Mesothelial cell of epicardium (in vitro differentiated cells): ENCODE results near the gene NUDCD3. TPM values are rescaled to one million over a fixed set of nuclear protein-coding genes. Genes with fewer than 3 reads are reported as not detected.

Experiments used
- DNase-seq, 2 experiments: peaks; one replicate each; pipeline ENCODE4 v3.0.0; 2021; ENCODE audit warnings: low spot score in 2 of 2; ENCODE audit not compliant: unreplicated experiment in 2 of 2
- H3K27ac Mint-ChIP-seq: 2 replicates; pipeline ENCODE4 v1.8.0; 2021; ENCODE audit warnings: mixed read lengths
- H3K27me3 Mint-ChIP-seq: 2 replicates; pipeline ENCODE4 v1.8.0; 2021; ENCODE audit warnings: low read depth, mixed read lengths
- H3K36me3 Mint-ChIP-seq: 2 replicates; pipeline ENCODE4 v1.8.0; 2021; ENCODE audit warnings: mixed read lengths
- H3K4me1 Mint-ChIP-seq: 2 replicates; pipeline ENCODE4 v1.8.0; 2021; ENCODE audit warnings: mixed read lengths
- H3K4me3 Mint-ChIP-seq: 2 replicates; pipeline ENCODE4 v1.8.0; 2021; ENCODE audit warnings: mild to moderate bottlenecking, moderate library complexity, mixed read lengths
- H3K9me3 Mint-ChIP-seq: 2 replicates; pipeline ENCODE4 v1.8.0; 2021; ENCODE audit warnings: mixed read lengths
- total RNA-seq: library from RNA; stranded (reverse); gene quantifications from 3 replicates; pipeline ENCODE4 v1.2.1, GENCODE V29; 2021
- TF ChIP-seq, protein P1 (sequence below): fragments of 200-600 bp; sonication (generic); IDR thresholded peaks from one replicate; pipeline ENCODE4 v1.5.0; 2021; ENCODE audit warnings: antibody characterized with exemption; ENCODE audit not compliant: unreplicated experiment

NUDCD3 gene
- total RNA-seq, result 104 to 107 TPM (median 105 TPM) in 3 replicates

DNA sequence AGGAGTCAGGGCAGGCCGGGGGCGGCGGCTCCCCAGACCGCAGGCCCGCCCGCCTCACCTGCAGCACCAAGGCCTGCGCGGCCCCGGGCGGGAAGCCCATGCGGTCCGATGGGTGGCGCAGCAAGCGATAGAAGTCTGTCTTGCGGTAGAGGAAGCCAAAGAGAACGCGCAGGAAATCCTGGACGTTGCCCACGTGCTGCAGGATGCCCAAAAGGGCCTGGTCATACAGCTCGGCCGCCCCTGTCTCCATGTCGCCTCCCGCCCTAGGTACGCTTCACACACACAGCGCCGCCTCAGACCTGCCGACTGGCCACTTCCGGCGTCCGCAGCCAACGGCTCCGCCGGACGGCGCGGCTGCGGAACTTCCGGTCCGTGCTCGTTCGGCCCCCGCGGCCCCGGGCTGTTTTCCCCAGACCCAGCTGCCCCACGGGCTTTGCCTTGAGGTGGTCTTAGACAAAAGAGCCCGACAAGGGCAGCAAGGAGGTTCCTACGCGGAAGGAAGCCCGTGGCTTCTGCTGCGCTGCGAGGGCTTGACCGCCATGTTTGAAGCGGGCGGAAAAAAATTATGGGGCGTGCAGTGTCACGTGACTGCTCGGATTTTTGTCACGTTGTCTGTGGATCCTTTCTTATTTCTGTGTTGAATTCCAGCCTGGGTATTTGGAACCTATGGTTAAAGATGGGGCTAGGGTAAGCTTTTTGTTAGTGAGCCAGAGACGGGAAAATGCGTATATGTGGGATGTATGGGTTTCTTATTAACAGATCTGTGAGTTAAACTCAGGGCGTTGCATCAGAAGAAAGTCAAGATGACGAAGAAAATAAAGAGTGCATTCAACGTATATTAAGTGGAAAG is at the start of gene NUDCD3:
Gene NUDCD3 (minus strand): TSS at position 308 of the 850 bp plus-strand sequence. CDS start 58 bp downstream, at position 250.
- peak; percentile 64 to 80 for DNase-seq

DNA sequence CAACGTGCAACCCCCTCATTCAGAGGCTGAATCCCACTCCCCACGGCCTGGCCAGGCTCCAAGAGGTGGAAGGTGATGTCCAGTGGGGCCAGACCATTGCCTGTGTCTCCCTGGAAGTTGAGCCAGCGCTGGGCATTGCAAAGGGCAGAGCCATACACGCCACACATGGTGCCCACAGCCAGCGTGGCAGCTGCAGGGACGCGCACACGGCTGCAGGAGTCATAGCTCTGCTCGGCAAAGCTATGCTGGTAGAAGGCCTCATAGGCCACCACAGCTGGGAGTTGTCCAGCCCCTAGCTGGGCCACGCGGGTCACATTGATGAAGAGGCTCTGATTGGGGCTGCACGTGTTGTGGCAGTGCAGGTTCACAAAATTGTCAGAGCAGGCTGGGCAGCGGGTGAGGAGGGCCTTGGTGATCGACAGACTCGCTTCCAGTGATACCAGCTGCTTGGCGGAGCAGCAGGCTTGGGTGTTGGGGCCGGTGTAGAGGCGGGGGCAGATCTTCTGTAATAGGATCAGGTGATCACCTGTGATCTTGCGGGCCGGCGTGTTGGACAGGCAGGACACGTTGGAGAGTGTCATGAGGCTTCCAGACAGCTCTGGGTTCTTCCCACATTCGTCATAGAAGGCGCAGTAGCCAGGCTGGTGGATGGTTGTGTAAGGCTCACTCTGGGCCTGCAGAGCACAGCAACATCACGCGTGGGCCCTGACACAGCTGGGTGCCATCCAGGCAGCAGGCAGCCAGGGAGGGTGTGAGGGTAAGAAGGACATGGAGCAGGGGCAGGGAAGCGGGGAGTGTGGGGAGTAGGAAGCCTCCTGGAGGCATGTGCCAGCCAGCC is 49.4 kb upstream of the NUDCD3 start:
- DNase-seq, result no peak
- H3K9me3 Mint-ChIP-seq, result no peaks in the 10 kb centered on the region
- H3K4me3 Mint-ChIP-seq, result no peak overlapping the region
- no peaks in the 10 kb centered on the region for H3K27me3 Mint-ChIP-seq
- TF ChIP-seq, protein P1, sequence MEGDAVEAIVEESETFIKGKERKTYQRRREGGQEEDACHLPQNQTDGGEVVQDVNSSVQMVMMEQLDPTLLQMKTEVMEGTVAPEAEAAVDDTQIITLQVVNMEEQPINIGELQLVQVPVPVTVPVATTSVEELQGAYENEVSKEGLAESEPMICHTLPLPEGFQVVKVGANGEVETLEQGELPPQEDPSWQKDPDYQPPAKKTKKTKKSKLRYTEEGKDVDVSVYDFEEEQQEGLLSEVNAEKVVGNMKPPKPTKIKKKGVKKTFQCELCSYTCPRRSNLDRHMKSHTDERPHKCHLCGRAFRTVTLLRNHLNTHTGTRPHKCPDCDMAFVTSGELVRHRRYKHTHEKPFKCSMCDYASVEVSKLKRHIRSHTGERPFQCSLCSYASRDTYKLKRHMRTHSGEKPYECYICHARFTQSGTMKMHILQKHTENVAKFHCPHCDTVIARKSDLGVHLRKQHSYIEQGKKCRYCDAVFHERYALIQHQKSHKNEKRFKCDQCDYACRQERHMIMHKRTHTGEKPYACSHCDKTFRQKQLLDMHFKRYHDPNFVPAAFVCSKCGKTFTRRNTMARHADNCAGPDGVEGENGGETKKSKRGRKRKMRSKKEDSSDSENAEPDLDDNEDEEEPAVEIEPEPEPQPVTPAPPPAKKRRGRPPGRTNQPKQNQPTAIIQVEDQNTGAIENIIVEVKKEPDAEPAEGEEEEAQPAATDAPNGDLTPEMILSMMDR, result no peak
- H3K27ac Mint-ChIP-seq, result no peak overlapping the region
- H3K4me1 Mint-ChIP-seq, result peaks cover 10% of the 10 kb centered on the region
- H3K36me3 Mint-ChIP-seq, result no peaks in the 10 kb centered on the region

More for the DNA sequence above, at the start of gene NUDCD3:
- Mint-ChIP-seq H3K9me3 (no peaks in the 10 kb centered on the region), H3K27ac (peak within 1 kb of the TSS; percentile 96), H3K36me3 (peaks cover 7% of the 10 kb centered on the region), H3K4me3 (peak within 1 kb of the TSS; percentile 79), H3K4me1 (peaks cover 37% of the 10 kb centered on the region), H3K27me3 (peaks cover 8% of the 10 kb centered on the region)
- TF ChIP-seq, protein P1, result no peak

DNA sequence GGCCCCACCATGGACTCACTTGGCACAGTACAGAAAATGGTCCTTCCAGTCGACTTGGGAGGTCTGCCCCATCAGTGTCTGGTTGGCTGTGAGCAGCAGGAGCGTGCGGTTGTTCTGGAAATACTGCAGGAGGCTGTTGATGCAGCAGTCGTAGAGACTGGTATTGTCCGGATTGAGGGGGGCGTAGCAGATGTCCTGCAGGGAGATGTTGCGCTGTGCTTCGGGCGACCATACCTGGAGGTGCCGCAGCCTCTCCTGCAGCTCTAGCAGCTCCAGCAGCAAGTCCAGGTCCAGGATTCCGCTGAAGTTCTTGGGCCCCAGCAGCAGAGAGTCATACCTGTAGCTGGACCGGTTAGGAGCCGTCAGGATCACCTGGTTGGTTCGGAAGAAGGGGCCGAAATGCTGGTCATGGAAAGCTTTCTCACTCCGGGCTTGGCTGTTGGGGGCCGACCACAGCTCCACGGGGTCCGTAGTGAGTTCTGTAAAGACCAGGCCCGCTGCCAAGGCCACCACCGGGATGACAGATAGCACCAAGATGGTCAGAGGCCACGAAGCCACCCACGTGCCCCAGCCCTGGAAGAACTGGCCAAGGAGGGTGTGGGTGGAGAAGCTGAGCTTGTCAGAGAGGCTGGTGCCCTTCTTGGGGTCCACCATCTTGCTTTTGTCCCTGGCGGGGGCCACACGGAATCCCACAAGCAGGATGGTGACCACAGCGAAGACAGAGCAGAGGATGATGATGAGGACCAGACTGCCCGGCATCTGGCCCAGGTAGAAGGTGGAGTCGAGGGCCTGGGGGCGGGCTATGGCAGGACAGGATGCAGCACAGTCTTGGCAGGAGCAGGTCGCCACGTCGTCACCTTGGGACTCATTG is 48.6 kb upstream of the NUDCD3 start:
- H3K4me1 Mint-ChIP-seq, result peaks cover 7% of the 10 kb centered on the region

DNA sequence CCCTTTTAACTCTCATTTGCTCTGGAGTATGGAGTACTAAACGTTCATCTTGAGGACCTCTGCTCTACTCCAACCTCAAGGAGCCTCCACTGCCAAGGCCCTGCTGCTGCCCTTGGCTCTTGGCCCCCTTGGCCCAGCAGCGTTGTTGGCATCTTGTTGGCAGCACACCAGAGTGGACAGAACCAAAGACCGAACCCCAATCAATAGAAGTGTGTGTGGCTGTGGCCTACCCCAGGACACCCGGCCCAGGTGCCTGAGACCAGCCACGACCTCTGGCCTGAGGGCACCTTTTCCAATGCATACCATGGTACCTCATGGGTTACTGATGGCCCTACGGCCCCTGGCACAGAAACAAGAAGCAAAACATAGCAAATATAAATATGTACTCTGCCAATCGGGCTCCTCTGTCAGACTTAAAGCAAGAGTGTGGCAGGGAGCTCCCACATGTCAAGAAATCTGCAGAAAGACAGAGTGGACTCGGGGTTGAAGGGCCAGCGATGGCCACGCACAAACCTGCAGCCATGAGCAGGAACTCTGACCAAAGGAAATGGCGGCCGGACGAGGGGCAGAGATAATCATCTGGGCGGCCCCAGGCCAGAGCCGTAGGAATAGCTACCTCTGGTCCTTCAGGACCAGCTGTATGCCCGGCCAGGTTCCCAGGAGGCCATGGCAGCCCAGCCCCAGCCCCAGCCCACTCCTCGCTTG is 47.8 kb upstream of the NUDCD3 start:
- Mint-ChIP-seq H3K27ac (no peak overlapping the region), H3K9me3 (no peaks in the 10 kb centered on the region), H3K36me3 (no peaks in the 10 kb centered on the region), H3K4me1 (peaks cover 2% of the 10 kb centered on the region), H3K27me3 (no peaks in the 10 kb centered on the region), H3K4me3 (no peak overlapping the region)
- TF ChIP-seq, protein P1, result no peak
- no peak for DNase-seq

More for the DNA sequence above, 48.6 kb upstream of the NUDCD3 start:
- H3K9me3 Mint-ChIP-seq, result no peaks in the 10 kb centered on the region
- H3K36me3 Mint-ChIP-seq, result no peaks in the 10 kb centered on the region
- no peak overlapping the region for H3K27ac Mint-ChIP-seq
- H3K27me3 Mint-ChIP-seq, result no peaks in the 10 kb centered on the region
- DNase-seq, result no peak
- TF ChIP-seq, protein P1, result no peak
- no peak overlapping the region for H3K4me3 Mint-ChIP-seq

DNA sequence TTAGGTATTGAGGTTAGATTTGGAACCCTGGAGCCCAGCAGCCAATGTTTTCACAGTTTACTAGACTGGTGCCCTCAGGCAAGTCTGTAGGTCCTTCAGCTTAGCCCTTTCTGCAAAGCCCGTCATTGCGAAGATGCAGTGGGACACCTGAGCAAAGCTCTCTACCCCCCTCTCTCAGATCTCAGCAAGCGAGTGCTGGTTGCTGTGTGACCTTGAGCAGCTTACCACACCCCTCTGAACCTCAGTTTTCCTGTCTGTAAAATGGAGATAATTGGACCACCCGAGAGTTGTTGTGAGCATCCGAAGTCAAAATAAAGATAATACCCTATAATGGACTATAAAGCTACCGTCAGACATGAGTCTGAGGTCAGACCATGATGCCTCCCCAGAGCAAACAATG is 47.0 kb upstream of the NUDCD3 start:
- no peaks in the 10 kb centered on the region for H3K9me3 Mint-ChIP-seq
- DNase-seq, result no peak
- H3K36me3 Mint-ChIP-seq, result no peaks in the 10 kb centered on the region
- H3K27ac Mint-ChIP-seq, result no peak overlapping the region
- no peaks in the 10 kb centered on the region for H3K4me1 Mint-ChIP-seq
- H3K27me3 Mint-ChIP-seq, result no peaks in the 10 kb centered on the region
- no peak overlapping the region for H3K4me3 Mint-ChIP-seq
- TF ChIP-seq, protein P1, result no peak
